ENCODE data around the gene ASIC2.

ASIC2 gene

GRCh38 chr17:33118391-33119075 is 174.6 kb downstream of the ASIC2 start:
- no peaks in the 10 kb centered on the region for H3K27me3 ChIP-seq (ENCODE audit: insufficient read depth, poor library complexity, severe bottlenecking)
- TF ChIP-seq GABPA (IDR thresholded peaks at IDR 0.05; ENCODE audit: low read depth) = no peak
- no peak for TF ChIP-seq POLR2AphosphoS5 (IDR thresholded peaks at IDR 0.05; ENCODE audit: low read depth)
- TF ChIP-seq SPI1 (IDR thresholded peaks at IDR 0.05; ENCODE audit: borderline replicate concordance, low read depth) = no peak
- TF ChIP-seq, protein P1, sequence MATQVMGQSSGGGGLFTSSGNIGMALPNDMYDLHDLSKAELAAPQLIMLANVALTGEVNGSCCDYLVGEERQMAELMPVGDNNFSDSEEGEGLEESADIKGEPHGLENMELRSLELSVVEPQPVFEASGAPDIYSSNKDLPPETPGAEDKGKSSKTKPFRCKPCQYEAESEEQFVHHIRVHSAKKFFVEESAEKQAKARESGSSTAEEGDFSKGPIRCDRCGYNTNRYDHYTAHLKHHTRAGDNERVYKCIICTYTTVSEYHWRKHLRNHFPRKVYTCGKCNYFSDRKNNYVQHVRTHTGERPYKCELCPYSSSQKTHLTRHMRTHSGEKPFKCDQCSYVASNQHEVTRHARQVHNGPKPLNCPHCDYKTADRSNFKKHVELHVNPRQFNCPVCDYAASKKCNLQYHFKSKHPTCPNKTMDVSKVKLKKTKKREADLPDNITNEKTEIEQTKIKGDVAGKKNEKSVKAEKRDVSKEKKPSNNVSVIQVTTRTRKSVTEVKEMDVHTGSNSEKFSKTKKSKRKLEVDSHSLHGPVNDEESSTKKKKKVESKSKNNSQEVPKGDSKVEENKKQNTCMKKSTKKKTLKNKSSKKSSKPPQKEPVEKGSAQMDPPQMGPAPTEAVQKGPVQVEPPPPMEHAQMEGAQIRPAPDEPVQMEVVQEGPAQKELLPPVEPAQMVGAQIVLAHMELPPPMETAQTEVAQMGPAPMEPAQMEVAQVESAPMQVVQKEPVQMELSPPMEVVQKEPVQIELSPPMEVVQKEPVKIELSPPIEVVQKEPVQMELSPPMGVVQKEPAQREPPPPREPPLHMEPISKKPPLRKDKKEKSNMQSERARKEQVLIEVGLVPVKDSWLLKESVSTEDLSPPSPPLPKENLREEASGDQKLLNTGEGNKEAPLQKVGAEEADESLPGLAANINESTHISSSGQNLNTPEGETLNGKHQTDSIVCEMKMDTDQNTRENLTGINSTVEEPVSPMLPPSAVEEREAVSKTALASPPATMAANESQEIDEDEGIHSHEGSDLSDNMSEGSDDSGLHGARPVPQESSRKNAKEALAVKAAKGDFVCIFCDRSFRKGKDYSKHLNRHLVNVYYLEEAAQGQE (IDR thresholded peaks at IDR 0.05; ENCODE audit: insufficient replicate concordance, low read depth) = no peak
- no peak for TF ChIP-seq CTCF (IDR thresholded peaks at IDR 0.05; ENCODE audit: insufficient read depth, low read length)
- H3K27ac ChIP-seq (replicated peaks) = no peak overlapping the region
- no peak for DNase-seq (ENCODE audit: low read depth in 1 of 2, low spot score in 1 of 2)
- no peak overlapping the region for H3K4me3 ChIP-seq (replicated peaks; ENCODE audit: insufficient read depth, low read length)

- Histone ChIP-seq H3K4me3 (replicated peaks; ENCODE audit: insufficient read depth, low read length) (no peak overlapping the region), H3K27me3 (ENCODE audit: insufficient read depth, poor library complexity, severe bottlenecking) (no peaks in the 10 kb centered on the region), H3K27ac (replicated peaks) (no peak overlapping the region)
- no peak for TF ChIP-seq GABPA (IDR thresholded peaks at IDR 0.05; ENCODE audit: low read depth)
- no peak for TF ChIP-seq SPI1 (IDR thresholded peaks at IDR 0.05; ENCODE audit: borderline replicate concordance, low read depth)
- no peak for TF ChIP-seq CTCF (IDR thresholded peaks at IDR 0.05; ENCODE audit: insufficient read depth, low read length)
- TF ChIP-seq, protein P1 (IDR thresholded peaks at IDR 0.05; ENCODE audit: insufficient replicate concordance, low read depth) = no peak
- no peak for TF ChIP-seq POLR2AphosphoS5 (IDR thresholded peaks at IDR 0.05; ENCODE audit: low read depth)
- DNase-seq (ENCODE audit: low read depth in 1 of 2, low spot score in 1 of 2) = no peak
Observed at GRCh38 chr17:33116021-33116551, 177.0 kb downstream of the ASIC2 start.

DNA sequence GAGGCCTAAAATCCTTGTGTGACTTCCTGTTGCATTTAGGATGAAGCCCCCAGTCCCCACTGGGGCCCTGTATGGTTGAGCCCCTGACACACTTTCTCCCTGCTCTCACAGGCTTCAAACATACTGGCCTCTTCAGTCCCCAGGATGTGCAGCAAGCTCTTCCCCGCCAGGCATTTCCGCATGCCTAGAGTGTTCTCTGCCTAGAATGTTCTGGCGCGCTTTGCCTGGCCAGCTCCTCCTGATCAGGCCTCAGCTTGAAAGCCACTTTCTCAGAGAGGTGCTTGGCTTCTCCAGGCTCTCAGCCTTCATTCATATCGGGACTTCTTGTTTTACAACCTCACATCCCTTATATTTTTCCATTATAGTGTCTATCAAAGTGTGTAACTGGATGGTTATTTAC is 177.7 kb downstream of the ASIC2 start:
- no peaks in the 10 kb centered on the region for H3K27me3 ChIP-seq (ENCODE audit: insufficient read depth, poor library complexity, severe bottlenecking)
- H3K27ac ChIP-seq (replicated peaks) = no peak overlapping the region
- TF ChIP-seq SPI1 (IDR thresholded peaks at IDR 0.05; ENCODE audit: borderline replicate concordance, low read depth) (no peak), POLR2AphosphoS5 (IDR thresholded peaks at IDR 0.05; ENCODE audit: low read depth) (no peak), GABPA (IDR thresholded peaks at IDR 0.05; ENCODE audit: low read depth) (no peak), CTCF (IDR thresholded peaks at IDR 0.05; ENCODE audit: insufficient read depth, low read length) (no peak)
- TF ChIP-seq, protein P1 (IDR thresholded peaks at IDR 0.05; ENCODE audit: insufficient replicate concordance, low read depth) = no peak
- no peak overlapping the region for H3K4me3 ChIP-seq (replicated peaks; ENCODE audit: insufficient read depth, low read length)
- no peak for DNase-seq (ENCODE audit: low read depth in 1 of 2, low spot score in 1 of 2)

All from HL-60 (cell line).